Right cardiac atrium (tissue), 5 donors: ENCODE measurements around the gene ADAMTS3. TPM values are rescaled to one million over a fixed set of nuclear protein-coding genes. Genes with fewer than 3 reads are reported as not detected.
A peak's percentile ranks its signal among the peaks of the same experiment; 100 is the strongest.
"Not testable (repeated sequence)": the region's sequence is repeated elsewhere in the genome, so short reads cannot be mapped to it uniquely, and the experiment has no call there.

Experiments
- ATAC-seq, 2 donors: fragments of 200-7000 bp; cut with Tn5 transposase; one replicate each; pipeline versions ENCODE4 v1.8.0 to v1.9.1; 2020; ENCODE audit warnings: moderate library complexity in 2 of 2, mild to moderate bottlenecking in 1 of 2
- DNase-seq, 3 donors: peaks; one replicate each; pipeline ENCODE4 v3.0.0-alpha.2; 2020
- H3K27ac ChIP-seq: one replicate; pipeline ENCODE4 v1.5.1; 2013; ENCODE audit warnings: mild to moderate bottlenecking, low read length, control low read depth, moderate library complexity
- H3K27me3 ChIP-seq: one replicate; pipeline ENCODE4 v1.6.1; 2013; ENCODE audit not compliant: control insufficient read depth, insufficient read depth
- H3K4me1 ChIP-seq: one replicate; pipeline ENCODE4 v1.6.1; 2013; ENCODE audit warnings: low read length; ENCODE audit not compliant: control insufficient read depth, insufficient read depth
- H3K4me3 ChIP-seq: one replicate; pipeline ENCODE4 v1.5.1; 2013; ENCODE audit warnings: low read length, control low read depth
- H3K9me3 ChIP-seq: one replicate; pipeline ENCODE4 v1.6.1; 2013; ENCODE audit warnings: low read length; ENCODE audit not compliant: control insufficient read depth
- WGBS: extraction: QIAGEN DNeasy Blood & Tissue Kit; methylation state at CpG from one replicate; pipeline ENCODE4 v1.1.7; 2013; 5-methylcytosine and 5-hydroxymethylcytosine counted together
- intact Hi-C, 4 donors: fragments of 100-400 bp; cut with DNase I; formaldehyde crosslinking; loops; one replicate each; pipeline versions ENCODE4 v1.11.0 to v1.14.0; 2022 to 2023
- polyA plus RNA-seq: library from polyadenylated mRNA; stranded (reverse); fragments of 200-250 nt; gene quantifications from one replicate; pipeline ENCODE4 v1.2.3, GENCODE V29; 2013
- total RNA-seq, 4 donors: library from RNA; stranded (reverse); fragmentation: NEBNext Ultra II Directional; extraction: Animal tissue kit (Norgen Biotek cat#: 25700); gene quantifications; one replicate each; pipeline ENCODE4 v1.2.1, GENCODE V29; 2021
- donor health status: healthy with polysubstance abuse.
- donor health status: DM: no; HTN: yes; CAD: no.
- donor health status: DM: no; HTN: no; CAD: no.
- donor health status: DM: no; HTN: yes; CAD: no; lungs with severe emphysema.
- donor health status: DM: yes; HTN: yes; CAD: no.

Gene ADAMTS3
- total and polyA plus RNA-seq, 5 donors, result 0.70 to 2.4 (median 2.1) TPM

- intact Hi-C loops, result no loop called here
- Histone ChIP-seq H3K27ac (no peak overlapping the region), H3K4me1 (no peaks in the 10 kb centered on the region), H3K4me3 (no peak overlapping the region), H3K9me3 (no peaks in the 10 kb centered on the region), H3K27me3 (no peaks in the 10 kb centered on the region)
- no peak for ATAC-seq
- no peak for DNase-seq
- WGBS, result 72% methylated on average over 1 of the region's 1 CpG
Observed at GRCh38 chr4:72440386-72440785, 128.6 kb downstream of the ADAMTS3 start.

DNA sequence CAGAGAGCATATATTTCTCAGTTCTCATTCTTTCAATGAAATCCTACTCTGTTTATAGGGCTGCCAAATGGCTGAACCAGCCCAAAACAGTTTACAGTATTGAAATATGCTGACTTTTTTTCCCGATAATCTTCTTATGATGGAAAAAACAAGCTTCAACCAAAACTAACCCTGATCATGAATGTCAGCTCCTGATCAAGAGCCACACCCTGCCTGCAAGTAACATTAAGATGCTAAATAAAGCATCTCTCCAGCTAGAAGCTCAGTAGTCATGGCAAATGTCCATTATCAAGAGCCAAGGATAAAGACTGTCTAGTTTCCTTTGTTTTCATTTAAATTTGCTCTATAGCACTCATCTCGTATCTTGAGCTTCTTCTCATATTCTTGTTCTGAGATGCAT is 136.0 kb downstream of the ADAMTS3 start:
- Histone ChIP-seq H3K27ac (no peak overlapping the region), H3K27me3 (no peaks in the 10 kb centered on the region), H3K9me3 (no peaks in the 10 kb centered on the region), H3K4me1 (peaks cover 2% of the 10 kb centered on the region), H3K4me3 (no peak overlapping the region)
- DNase-seq, result no peak
- 70% methylated on average over 2 of the region's 2 CpGs for WGBS
- intact Hi-C loops, result no loop called here
- no peak for ATAC-seq

DNA sequence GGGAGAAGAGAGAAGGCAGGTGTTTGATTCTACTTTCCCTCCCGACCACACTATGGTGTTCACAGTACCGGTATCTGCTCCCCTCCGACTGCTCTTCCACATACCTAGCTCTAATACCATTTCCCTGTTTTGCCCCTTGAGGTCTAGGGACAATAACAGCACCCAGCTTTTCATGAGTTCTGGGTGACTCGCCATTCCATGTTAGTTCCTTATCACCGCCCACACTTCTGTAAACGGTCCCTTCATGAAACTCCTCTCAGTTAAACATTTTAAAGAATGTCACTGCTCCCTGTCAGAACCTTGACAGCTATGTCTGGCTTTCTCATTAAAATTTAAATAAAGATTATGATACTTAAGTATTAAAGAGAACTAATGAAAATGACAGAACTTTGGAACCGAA is 136.7 kb downstream of the ADAMTS3 start:
- 79% methylated on average over 7 of the region's 7 CpGs for WGBS
- H3K27me3 ChIP-seq, result no peaks in the 10 kb centered on the region
- H3K27ac ChIP-seq, result no peak overlapping the region
- no peak overlapping the region for H3K4me3 ChIP-seq
- H3K9me3 ChIP-seq, result no peaks in the 10 kb centered on the region
- H3K4me1 ChIP-seq, result peaks cover 2% of the 10 kb centered on the region
- DNase-seq (no peak), ATAC-seq (no peak)
- intact Hi-C loops, result no loop called here

GRCh38 chr4:72430988-72431387 is 138.0 kb downstream of the ADAMTS3 start:
- 94% methylated on average over 5 of the region's 5 CpGs for WGBS
- ATAC-seq (no peak), DNase-seq (no peak)
- Histone ChIP-seq H3K9me3 (no peaks in the 10 kb centered on the region), H3K27me3 (no peaks in the 10 kb centered on the region), H3K4me1 (peaks cover 2% of the 10 kb centered on the region), H3K27ac (no peak overlapping the region), H3K4me3 (no peak overlapping the region)
- intact Hi-C loops, result no loop called here

GRCh38 chr4:72430050-72430449 is 139.0 kb downstream of the ADAMTS3 start:
- Histone ChIP-seq H3K4me1 (peaks cover 2% of the 10 kb centered on the region), H3K4me3 (no peak overlapping the region), H3K27me3 (no peaks in the 10 kb centered on the region), H3K9me3 (no peaks in the 10 kb centered on the region), H3K27ac (no peak overlapping the region)
- intact Hi-C loops, result no loop called here
- ATAC-seq (no peak), DNase-seq (no peak)

DNA sequence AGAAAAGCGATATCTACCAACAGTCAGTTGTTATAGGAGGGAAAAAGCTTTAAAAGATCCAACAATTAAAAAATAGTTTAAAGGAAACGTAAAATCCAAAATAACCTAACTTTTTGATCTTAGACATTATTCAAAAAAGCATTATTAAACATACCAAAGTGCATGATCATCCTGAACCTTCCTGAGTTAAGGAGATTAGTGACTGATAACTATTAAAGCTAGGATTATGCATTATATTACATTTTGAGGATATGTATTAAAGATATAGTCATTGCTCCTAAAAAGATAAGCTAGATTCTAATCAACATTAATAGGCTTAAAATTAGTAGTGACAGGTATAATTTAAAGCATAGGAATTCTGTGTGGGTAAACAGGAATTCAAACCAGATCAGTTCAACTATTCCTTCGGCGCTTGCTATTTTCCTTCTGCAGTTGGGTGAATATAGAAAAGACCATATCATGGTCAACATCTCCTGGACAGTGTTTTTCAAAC is 139.6 kb downstream of the ADAMTS3 start:
- Histone ChIP-seq H3K27me3 (no peaks in the 10 kb centered on the region), H3K4me3 (no peak overlapping the region), H3K9me3 (no peaks in the 10 kb centered on the region), H3K27ac (no peak overlapping the region), H3K4me1 (peaks cover 2% of the 10 kb centered on the region)
- no peak for DNase-seq
- ATAC-seq, result no peak
- 96% methylated on average over 4 of the region's 4 CpGs for WGBS
- intact Hi-C loops, result no loop called here

GRCh38 chr4:72427057-72427456 is 142.0 kb downstream of the ADAMTS3 start:
- Histone ChIP-seq H3K27me3 (no peaks in the 10 kb centered on the region), H3K4me3 (no peak overlapping the region), H3K9me3 (no peaks in the 10 kb centered on the region), H3K4me1 (peaks cover 2% of the 10 kb centered on the region), H3K27ac (no peak overlapping the region)
- ATAC-seq (no peak), DNase-seq (no peak)
- intact Hi-C loops, result no loop called here

DNA sequence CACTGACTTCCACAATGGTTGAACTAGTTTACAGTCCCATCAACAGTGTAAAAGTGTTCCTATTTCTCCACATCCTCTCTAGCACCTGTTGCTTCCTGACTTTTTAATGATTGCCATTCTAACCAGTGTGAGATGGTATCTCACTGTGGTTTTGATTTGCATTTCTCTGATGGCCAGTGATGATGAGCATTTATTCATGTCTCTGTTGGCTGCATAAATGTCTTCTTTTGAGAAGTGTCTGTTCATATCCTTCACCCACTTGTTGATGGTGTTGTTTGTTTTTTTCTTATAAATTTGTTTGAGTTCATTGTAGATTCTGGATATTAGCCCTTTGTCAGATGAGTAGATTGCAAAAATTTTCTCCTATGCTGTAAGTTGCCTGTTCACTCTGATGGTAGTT is 143.1 kb downstream of the ADAMTS3 start:
- H3K4me1 ChIP-seq, H3K27me3 ChIP-seq, DNase-seq, H3K4me3 ChIP-seq, intact Hi-C loops, H3K9me3 ChIP-seq, H3K27ac ChIP-seq, ATAC-seq: not testable (repeated sequence)

DNA sequence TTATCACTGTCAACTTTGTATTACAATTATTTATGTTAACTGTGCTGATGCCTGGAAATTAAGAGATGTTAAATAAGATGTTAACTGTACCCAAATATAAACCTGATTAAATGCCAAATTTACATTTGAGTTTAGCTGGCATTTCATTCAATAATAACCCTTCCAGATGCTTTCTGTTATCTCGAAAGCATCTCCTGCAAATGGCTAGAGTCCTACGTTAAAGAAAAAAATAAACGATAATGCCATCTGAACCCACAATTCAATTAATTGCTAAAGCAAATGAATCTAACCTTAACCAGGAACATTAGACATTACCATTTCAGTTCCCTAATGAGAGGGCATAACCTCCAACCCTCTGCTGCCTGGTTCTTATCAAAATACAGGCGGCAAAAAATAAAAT is 145.0 kb downstream of the ADAMTS3 start:
- WGBS, result 71% methylated on average over 4 of the region's 4 CpGs
- intact Hi-C loops, result no loop called here
- no peaks in the 10 kb centered on the region for H3K27me3 ChIP-seq
- no peaks in the 10 kb centered on the region for H3K4me1 ChIP-seq
- H3K4me3 ChIP-seq, result no peak overlapping the region
- H3K9me3 ChIP-seq, result no peaks in the 10 kb centered on the region
- H3K27ac ChIP-seq, result no peak overlapping the region
- no peak for ATAC-seq
- no peak for DNase-seq

GRCh38 chr4:72422416-72422815 is 146.6 kb downstream of the ADAMTS3 start:
- Histone ChIP-seq H3K27me3 (no peaks in the 10 kb centered on the region), H3K9me3 (no peaks in the 10 kb centered on the region), H3K4me1 (no peaks in the 10 kb centered on the region), H3K4me3 (no peak overlapping the region), H3K27ac (no peak overlapping the region)
- 75% methylated on average over 2 of the region's 2 CpGs for WGBS
- intact Hi-C loops, result no loop called here
- ATAC-seq, result no peak
- DNase-seq, result no peak

DNA sequence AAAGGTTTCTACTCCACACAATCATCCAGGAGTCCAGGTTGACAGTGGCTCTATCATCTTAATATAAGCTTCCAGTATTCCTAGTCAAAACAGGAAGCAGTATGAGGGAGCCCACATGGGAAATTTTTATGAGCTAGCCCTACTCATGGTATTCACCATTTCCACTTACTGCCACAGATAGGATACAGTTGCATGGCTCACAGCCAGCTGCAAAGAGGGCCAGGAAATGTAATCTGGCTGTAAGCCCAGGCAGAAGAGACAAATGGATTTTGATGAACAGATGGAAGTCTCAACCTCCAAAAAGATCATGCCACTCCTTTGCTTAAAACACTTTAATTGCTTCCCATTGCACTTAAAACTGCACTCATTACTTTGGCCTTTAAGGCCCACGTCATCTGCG is 150.6 kb downstream of the ADAMTS3 start:
- H3K27me3 ChIP-seq, result no peaks in the 10 kb centered on the region
- no peak overlapping the region for H3K27ac ChIP-seq
- intact Hi-C loops, result no loop called here
- H3K4me1 ChIP-seq, result no peaks in the 10 kb centered on the region
- 31% methylated on average over 2 of the region's 2 CpGs for WGBS
- ATAC-seq (peak; percentile 64 to 68), DNase-seq (peak; percentile 39 to 82 (median 72))
- no peak overlapping the region for H3K4me3 ChIP-seq
- H3K9me3 ChIP-seq, result no peaks in the 10 kb centered on the region

GRCh38 chr4:72410158-72410557 is 158.9 kb downstream of the ADAMTS3 start:
- Histone ChIP-seq H3K27ac (no peak overlapping the region), H3K4me1 (peaks cover 1% of the 10 kb centered on the region), H3K27me3 (no peaks in the 10 kb centered on the region), H3K4me3 (no peak overlapping the region), H3K9me3 (no peaks in the 10 kb centered on the region)
- DNase-seq, result no peak
- 46% methylated on average over 3 of the region's 3 CpGs for WGBS
- intact Hi-C loops, result no loop called here
- ATAC-seq, result no peak
